HEK293 (cell line): Measurements from ENCODE around the gene EGFL8.

ENCODE experiments used
- HOXD13 ChIP-seq: sonication (generic); formaldehyde crosslinking; IDR thresholded peaks from 2 replicates; pipeline ENCODE4 v1.8.0; 2022; ENCODE audit warnings: missing genetic modification reagents, borderline replicate concordance
- KLF1 ChIP-seq: fragments of 450-650 bp; formaldehyde crosslinking; IDR thresholded peaks from 2 replicates; pipeline ENCODE4 v1.5.1; 2016; ENCODE audit warnings: missing biosample characterization, missing genetic modification characterization
- KLF16 ChIP-seq: fragments of 450-650 bp; formaldehyde crosslinking; IDR thresholded peaks from 2 replicates; pipeline ENCODE4 v1.5.1; 2017; ENCODE audit warnings: missing biosample characterization, missing genetic modification characterization
- KLF9 ChIP-seq: fragments of 450-650 bp; formaldehyde crosslinking; IDR thresholded peaks from 2 replicates; pipeline ENCODE4 v1.5.1; 2016; ENCODE audit warnings: missing biosample characterization, missing genetic modification characterization, low read depth
- MZF1 ChIP-seq: fragments of 450-650 bp; formaldehyde crosslinking; IDR thresholded peaks from 2 replicates; pipeline ENCODE4 v1.5.1; 2017; ENCODE audit warnings: missing biosample characterization, missing genetic modification characterization, borderline replicate concordance
- RBAK ChIP-seq: fragments of 450-650 bp; formaldehyde crosslinking; IDR thresholded peaks from 2 replicates; pipeline ENCODE4 v1.5.1; 2016; ENCODE audit warnings: missing biosample characterization, missing genetic modification characterization
- SP2 ChIP-seq: fragments of 450-650 bp; formaldehyde crosslinking; IDR thresholded peaks from 2 replicates; pipeline ENCODE4 v1.5.1; 2016; ENCODE audit warnings: missing biosample characterization, missing genetic modification characterization
- TRIM28 ChIP-seq: IDR thresholded peaks from 2 replicates; pipeline ENCODE4 v1.6.1; 2011; ENCODE audit warnings: low read length, control low read depth, borderline replicate concordance
- WT1 ChIP-seq: fragments of 450-650 bp; formaldehyde crosslinking; IDR thresholded peaks from 2 replicates; pipeline ENCODE4 v1.5.1; 2016; ENCODE audit warnings: missing biosample characterization, missing genetic modification characterization
- YY1 ChIP-seq: fragments of 450-650 bp; formaldehyde crosslinking; IDR thresholded peaks from 2 replicates; pipeline ENCODE4 v1.5.1; 2018; ENCODE audit warnings: missing biosample characterization, missing genetic modification characterization
- YY2 ChIP-seq: fragments of 450-650 bp; formaldehyde crosslinking; IDR thresholded peaks from 2 replicates; pipeline ENCODE4 v1.5.1; 2016; ENCODE audit warnings: missing biosample characterization, missing genetic modification characterization
- ZBTB7A ChIP-seq: fragments of 450-650 bp; formaldehyde crosslinking; IDR thresholded peaks from 2 replicates; pipeline ENCODE4 v1.5.1; 2016; ENCODE audit warnings: low read depth, missing biosample characterization, missing genetic modification characterization
- ZNF10 ChIP-seq: fragments of 450-650 bp; formaldehyde crosslinking; IDR thresholded peaks from 2 replicates; pipeline ENCODE4 v1.5.1; 2017; ENCODE audit warnings: missing biosample characterization, missing genetic modification characterization
- ZNF157 ChIP-seq: fragments of 450-650 bp; formaldehyde crosslinking; IDR thresholded peaks from 2 replicates; pipeline ENCODE4 v1.5.1; 2016; ENCODE audit warnings: missing biosample characterization, missing genetic modification characterization
- ZNF266 ChIP-seq: fragments of 450-650 bp; formaldehyde crosslinking; IDR thresholded peaks from 2 replicates; pipeline ENCODE4 v1.5.1; 2016; ENCODE audit warnings: missing biosample characterization, missing genetic modification characterization, low read depth
- ZNF394 ChIP-seq: fragments of 450-650 bp; formaldehyde crosslinking; IDR thresholded peaks from 2 replicates; pipeline ENCODE4 v1.5.1; 2016; ENCODE audit warnings: missing biosample characterization, missing genetic modification characterization, mild to moderate bottlenecking, moderate library complexity, borderline replicate concordance
- ZNF404 ChIP-seq: fragments of 450-650 bp; formaldehyde crosslinking; IDR thresholded peaks from 2 replicates; pipeline ENCODE4 v1.5.1; 2017; ENCODE audit warnings: missing biosample characterization, missing genetic modification characterization
- ZNF501 ChIP-seq: fragments of 450-650 bp; formaldehyde crosslinking; IDR thresholded peaks from 2 replicates; pipeline ENCODE4 v1.5.1; 2016; ENCODE audit warnings: missing biosample characterization, missing genetic modification characterization
- ZNF548 ChIP-seq: fragments of 450-650 bp; formaldehyde crosslinking; IDR thresholded peaks from 2 replicates; pipeline ENCODE4 v1.5.1; 2016; ENCODE audit warnings: missing biosample characterization, missing genetic modification characterization
- ZNF561 ChIP-seq: fragments of 450-650 bp; IDR thresholded peaks from 2 replicates; pipeline ENCODE4 v1.5.1; 2018; ENCODE audit warnings: missing biosample characterization, missing genetic modification characterization, borderline replicate concordance
- ZNF654 ChIP-seq: fragments of 450-650 bp; formaldehyde crosslinking; IDR thresholded peaks from 2 replicates; pipeline ENCODE4 v1.5.1; 2016; ENCODE audit warnings: low read depth, missing biosample characterization, missing genetic modification characterization
- ZNF843 ChIP-seq: fragments of 450-650 bp; formaldehyde crosslinking; IDR thresholded peaks from 2 replicates; pipeline ENCODE4 v1.5.1; 2016; ENCODE audit warnings: missing biosample characterization, missing genetic modification characterization
- TF ChIP-seq, protein P1 (sequence below): fragments of 450-650 bp; formaldehyde crosslinking; IDR thresholded peaks from 2 replicates; pipeline ENCODE4 v1.5.1; 2016; ENCODE audit warnings: missing biosample characterization, missing genetic modification characterization
- TF ChIP-seq, protein P2 (sequence below): fragments of 450-650 bp; formaldehyde crosslinking; IDR thresholded peaks from 2 replicates; pipeline ENCODE4 v1.5.1; 2016; ENCODE audit warnings: missing biosample characterization, missing genetic modification characterization
- TF ChIP-seq, protein P3 (sequence below): fragments of 450-650 bp; formaldehyde crosslinking; IDR thresholded peaks from 2 replicates; pipeline ENCODE4 v1.5.1; 2016; ENCODE audit warnings: missing biosample characterization, missing genetic modification characterization
- TF ChIP-seq, protein P4 (sequence below): fragments of 450-650 bp; formaldehyde crosslinking; IDR thresholded peaks from 2 replicates; pipeline ENCODE4 v1.5.1; 2016; ENCODE audit warnings: missing biosample characterization, missing genetic modification characterization, borderline replicate concordance
- TF ChIP-seq, protein P5 (sequence below): fragments of 450-650 bp; formaldehyde crosslinking; IDR thresholded peaks from 2 replicates; pipeline ENCODE4 v1.5.1; 2016; ENCODE audit warnings: missing biosample characterization, missing genetic modification characterization

The EGFL8 gene

DNA sequence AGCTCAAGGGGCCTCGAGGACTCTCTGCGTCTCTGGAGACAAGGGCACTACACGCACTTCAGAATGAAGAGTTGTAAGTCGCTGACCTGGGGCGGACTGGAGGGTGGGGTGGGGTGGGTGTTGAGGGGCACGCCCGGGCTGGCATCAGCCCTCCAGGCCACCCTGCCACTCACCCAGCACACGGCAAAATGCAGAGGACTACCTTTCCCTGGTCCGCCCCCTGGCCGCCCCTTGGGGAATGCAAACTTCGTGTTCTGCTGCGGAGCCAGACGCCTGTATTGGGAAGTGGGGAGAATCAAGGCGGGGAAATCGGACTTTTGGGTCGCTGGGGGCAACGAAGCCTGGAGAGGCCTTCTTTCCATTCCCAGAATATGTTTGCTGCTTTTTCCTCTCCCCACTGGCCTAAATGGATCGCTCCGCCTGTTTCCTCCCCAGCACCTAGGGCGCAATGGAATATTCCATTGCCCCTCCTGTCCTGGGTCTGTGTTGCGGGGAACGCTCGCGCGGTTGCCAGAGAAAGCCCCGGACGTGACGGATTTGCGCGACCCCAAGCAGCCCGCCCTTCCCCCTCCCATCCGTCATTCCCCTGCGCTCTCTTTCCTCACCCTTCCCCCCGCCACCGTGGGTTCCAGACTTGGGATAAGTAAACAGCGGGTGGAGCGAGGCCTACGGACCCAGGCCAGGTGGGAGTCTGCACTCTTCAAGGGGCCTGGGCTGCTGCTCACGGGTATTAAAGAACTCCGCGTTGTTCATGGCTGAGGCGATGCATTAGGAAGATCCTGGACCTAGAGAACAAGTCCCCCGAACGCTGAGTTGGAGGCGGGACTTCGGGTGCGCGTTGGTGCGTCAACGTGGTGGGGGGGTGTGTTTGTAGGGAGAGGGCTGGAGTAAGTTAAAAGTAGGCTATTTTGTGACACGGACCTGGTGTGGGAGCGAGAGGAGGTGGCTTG is 10.6 kb upstream of the EGFL8 start, which contains the start of gene PPT2 (continued):
- TF ChIP-seq, protein P1, sequence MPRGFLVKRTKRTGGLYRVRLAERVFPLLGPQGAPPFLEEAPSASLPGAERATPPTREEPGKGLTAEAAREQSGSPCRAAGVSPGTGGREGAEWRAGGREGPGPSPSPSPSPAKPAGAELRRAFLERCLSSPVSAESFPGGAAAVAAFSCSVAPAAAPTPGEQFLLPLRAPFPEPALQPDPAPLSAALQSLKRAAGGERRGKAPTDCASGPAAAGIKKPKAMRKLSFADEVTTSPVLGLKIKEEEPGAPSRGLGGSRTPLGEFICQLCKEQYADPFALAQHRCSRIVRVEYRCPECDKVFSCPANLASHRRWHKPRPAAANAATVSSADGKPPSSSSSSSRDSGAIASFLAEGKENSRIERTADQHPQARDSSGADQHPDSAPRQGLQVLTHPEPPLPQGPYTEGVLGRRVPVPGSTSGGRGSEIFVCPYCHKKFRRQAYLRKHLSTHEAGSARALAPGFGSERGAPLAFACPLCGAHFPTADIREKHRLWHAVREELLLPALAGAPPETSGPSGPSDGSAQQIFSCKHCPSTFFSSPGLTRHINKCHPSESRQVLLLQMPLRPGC (tag by site-specific recombination) = peak; percentile 27; the same call in 1 of the 2 replicates
- TF ChIP-seq KLF1 (peak; percentile 96), TRIM28 (no peak), KLF9 (tag by site-specific recombination) (peak; percentile 72), ZNF654 (tag by site-specific recombination) (no peak), HOXD13 (CRISPR knock-in tag) (no peak), ZNF561 (tag by site-specific recombination) (no peak; the same call in 1 of the 2 replicates), ZNF501 (peak; percentile 74; the same call in 1 of the 2 replicates), ZNF266 (tag by site-specific recombination) (no peak), SP2 (tag by site-specific recombination) (peak; percentile 77), RBAK (tag by site-specific recombination) (no peak), ZBTB7A (tag by site-specific recombination) (peak; percentile 46; the same call in 1 of the 2 replicates), ZNF157 (tag by site-specific recombination) (no peak), ZNF404 (tag by site-specific recombination) (no peak), KLF16 (tag by site-specific recombination) (peak; percentile 71; the same call in 1 of the 2 replicates), ZNF548 (tag by site-specific recombination) (no peak), YY2 (tag by site-specific recombination) (no peak), MZF1 (tag by site-specific recombination) (no peak), ZNF10 (no peak), YY1 (tag by site-specific recombination) (0 out of 2 replicates have a peak, but pooled peaks have one; percentile 17), ZNF843 (tag by site-specific recombination) (peak; percentile 24; the same call in 1 of the 2 replicates), ZNF394 (tag by site-specific recombination) (peak; percentile 36), WT1 (tag by site-specific recombination) (0 out of 2 replicates have a peak, but pooled peaks have one; percentile 25)
- TF ChIP-seq, protein P2, sequence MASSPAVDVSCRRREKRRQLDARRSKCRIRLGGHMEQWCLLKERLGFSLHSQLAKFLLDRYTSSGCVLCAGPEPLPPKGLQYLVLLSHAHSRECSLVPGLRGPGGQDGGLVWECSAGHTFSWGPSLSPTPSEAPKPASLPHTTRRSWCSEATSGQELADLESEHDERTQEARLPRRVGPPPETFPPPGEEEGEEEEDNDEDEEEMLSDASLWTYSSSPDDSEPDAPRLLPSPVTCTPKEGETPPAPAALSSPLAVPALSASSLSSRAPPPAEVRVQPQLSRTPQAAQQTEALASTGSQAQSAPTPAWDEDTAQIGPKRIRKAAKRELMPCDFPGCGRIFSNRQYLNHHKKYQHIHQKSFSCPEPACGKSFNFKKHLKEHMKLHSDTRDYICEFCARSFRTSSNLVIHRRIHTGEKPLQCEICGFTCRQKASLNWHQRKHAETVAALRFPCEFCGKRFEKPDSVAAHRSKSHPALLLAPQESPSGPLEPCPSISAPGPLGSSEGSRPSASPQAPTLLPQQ (tag by site-specific recombination) = no peak; the same call in 1 of the 2 replicates
- TF ChIP-seq, protein P3, sequence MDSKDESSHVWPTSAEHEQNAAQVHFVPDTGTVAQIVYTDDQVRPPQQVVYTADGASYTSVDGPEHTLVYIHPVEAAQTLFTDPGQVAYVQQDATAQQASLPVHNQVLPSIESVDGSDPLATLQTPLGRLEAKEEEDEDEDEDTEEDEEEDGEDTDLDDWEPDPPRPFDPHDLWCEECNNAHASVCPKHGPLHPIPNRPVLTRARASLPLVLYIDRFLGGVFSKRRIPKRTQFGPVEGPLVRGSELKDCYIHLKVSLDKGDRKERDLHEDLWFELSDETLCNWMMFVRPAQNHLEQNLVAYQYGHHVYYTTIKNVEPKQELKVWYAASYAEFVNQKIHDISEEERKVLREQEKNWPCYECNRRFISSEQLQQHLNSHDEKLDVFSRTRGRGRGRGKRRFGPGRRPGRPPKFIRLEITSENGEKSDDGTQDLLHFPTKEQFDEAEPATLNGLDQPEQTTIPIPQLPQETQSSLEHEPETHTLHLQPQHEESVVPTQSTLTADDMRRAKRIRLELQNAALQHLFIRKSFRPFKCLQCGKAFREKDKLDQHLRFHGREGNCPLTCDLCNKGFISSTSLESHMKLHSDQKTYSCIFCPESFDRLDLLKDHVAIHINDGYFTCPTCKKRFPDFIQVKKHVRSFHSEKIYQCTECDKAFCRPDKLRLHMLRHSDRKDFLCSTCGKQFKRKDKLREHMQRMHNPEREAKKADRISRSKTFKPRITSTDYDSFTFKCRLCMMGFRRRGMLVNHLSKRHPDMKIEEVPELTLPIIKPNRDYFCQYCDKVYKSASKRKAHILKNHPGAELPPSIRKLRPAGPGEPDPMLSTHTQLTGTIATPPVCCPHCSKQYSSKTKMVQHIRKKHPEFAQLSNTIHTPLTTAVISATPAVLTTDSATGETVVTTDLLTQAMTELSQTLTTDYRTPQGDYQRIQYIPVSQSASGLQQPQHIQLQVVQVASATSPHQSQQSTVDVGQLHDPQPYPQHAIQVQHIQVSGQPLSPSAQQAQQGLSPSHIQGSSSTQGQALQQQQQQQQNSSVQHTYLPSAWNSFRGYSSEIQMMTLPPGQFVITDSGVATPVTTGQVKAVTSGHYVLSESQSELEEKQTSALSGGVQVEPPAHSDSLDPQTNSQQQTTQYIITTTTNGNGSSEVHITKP (tag by site-specific recombination) = peak; percentile 100
- TF ChIP-seq, protein P4, sequence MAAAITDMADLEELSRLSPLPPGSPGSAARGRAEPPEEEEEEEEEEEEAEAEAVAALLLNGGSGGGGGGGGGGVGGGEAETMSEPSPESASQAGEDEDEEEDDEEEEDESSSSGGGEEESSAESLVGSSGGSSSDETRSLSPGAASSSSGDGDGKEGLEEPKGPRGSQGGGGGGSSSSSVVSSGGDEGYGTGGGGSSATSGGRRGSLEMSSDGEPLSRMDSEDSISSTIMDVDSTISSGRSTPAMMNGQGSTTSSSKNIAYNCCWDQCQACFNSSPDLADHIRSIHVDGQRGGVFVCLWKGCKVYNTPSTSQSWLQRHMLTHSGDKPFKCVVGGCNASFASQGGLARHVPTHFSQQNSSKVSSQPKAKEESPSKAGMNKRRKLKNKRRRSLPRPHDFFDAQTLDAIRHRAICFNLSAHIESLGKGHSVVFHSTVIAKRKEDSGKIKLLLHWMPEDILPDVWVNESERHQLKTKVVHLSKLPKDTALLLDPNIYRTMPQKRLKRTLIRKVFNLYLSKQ (tag by site-specific recombination) = no peak
- TF ChIP-seq, protein P5, sequence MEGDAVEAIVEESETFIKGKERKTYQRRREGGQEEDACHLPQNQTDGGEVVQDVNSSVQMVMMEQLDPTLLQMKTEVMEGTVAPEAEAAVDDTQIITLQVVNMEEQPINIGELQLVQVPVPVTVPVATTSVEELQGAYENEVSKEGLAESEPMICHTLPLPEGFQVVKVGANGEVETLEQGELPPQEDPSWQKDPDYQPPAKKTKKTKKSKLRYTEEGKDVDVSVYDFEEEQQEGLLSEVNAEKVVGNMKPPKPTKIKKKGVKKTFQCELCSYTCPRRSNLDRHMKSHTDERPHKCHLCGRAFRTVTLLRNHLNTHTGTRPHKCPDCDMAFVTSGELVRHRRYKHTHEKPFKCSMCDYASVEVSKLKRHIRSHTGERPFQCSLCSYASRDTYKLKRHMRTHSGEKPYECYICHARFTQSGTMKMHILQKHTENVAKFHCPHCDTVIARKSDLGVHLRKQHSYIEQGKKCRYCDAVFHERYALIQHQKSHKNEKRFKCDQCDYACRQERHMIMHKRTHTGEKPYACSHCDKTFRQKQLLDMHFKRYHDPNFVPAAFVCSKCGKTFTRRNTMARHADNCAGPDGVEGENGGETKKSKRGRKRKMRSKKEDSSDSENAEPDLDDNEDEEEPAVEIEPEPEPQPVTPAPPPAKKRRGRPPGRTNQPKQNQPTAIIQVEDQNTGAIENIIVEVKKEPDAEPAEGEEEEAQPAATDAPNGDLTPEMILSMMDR (tag by site-specific recombination) = 0 out of 2 replicates have a peak, but pooled peaks have one; percentile 37
